PC-9 (cell line): Measurements from ENCODE around the gene TAPBPL.

ENCODE experiments used
- EZH2 ChIP-seq: fragments of 200-600 bp; sonication (generic); IDR thresholded peaks from 2 replicates; pipeline ENCODE4 v1.8.0; 2017; ENCODE audit warnings: antibody characterized with exemption, low read depth
- TF ChIP-seq, protein P1 (sequence below): fragments of 200-600 bp; sonication (generic); conservative IDR thresholded peaks from 2 replicates; pipeline ENCODE4 v1.6.1; 2017; ENCODE audit warnings: mixed run types, antibody characterized with exemption, mild to moderate bottlenecking, moderate library complexity

DNA sequence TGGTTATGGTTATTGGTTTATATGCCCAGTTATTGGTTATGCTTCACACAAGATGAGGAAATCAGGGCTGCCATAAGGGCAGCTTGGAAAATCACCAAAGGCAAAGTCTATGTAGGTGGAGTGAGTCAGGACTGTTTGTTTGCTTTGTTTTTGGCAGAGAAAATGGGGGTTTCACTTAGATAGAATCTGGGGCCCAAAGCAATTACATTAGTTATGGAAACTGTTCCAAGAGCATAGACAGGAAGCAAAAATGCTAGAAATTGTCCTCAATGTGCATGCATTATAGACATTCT lies 16.4 kb downstream of the TAPBPL start:
- TF ChIP-seq, protein P1, sequence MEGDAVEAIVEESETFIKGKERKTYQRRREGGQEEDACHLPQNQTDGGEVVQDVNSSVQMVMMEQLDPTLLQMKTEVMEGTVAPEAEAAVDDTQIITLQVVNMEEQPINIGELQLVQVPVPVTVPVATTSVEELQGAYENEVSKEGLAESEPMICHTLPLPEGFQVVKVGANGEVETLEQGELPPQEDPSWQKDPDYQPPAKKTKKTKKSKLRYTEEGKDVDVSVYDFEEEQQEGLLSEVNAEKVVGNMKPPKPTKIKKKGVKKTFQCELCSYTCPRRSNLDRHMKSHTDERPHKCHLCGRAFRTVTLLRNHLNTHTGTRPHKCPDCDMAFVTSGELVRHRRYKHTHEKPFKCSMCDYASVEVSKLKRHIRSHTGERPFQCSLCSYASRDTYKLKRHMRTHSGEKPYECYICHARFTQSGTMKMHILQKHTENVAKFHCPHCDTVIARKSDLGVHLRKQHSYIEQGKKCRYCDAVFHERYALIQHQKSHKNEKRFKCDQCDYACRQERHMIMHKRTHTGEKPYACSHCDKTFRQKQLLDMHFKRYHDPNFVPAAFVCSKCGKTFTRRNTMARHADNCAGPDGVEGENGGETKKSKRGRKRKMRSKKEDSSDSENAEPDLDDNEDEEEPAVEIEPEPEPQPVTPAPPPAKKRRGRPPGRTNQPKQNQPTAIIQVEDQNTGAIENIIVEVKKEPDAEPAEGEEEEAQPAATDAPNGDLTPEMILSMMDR = no peak
- no peak for TF ChIP-seq EZH2
